HepG2 (cell line): Measurements from ENCODE around the gene UST. TPM values are rescaled to one million over a fixed set of nuclear protein-coding genes. Genes with fewer than 3 reads are reported as not detected.
"Not testable (repeated sequence)": the region's sequence is repeated elsewhere in the genome, so short reads cannot be mapped to it uniquely, and the experiment has no call there.

Experiments
- ATAC-seq: fragments of 200-7000 bp; cut with Tn5 transposase; 3 replicates; pipeline ENCODE4 v1.9.1; 2020; ENCODE audit warnings: mild to moderate bottlenecking, moderate library complexity
- BruUV-seq: library from RNA; stranded (reverse); fragments of 400-500 nt; replicated peaks from 2 replicates; lab custom pipeline; 2021; lab: Mats Ljungman, UMichigan
- CTCF ChIA-PET: fragments of 300-600 bp; formaldehyde crosslinking; extraction: SDS; loops from one replicate; lab custom pipeline; 2021; ENCODE audit warnings: low total read pairs, inconsistent platforms, low intra/inter-chr PET ratio; lab: Yijun Ruan, JAX
- POLR2A ChIA-PET: fragments of 350-600 bp; sonication (Branson Sonifier 250); formaldehyde crosslinking; loops from one replicate; lab custom pipeline; 2020; ENCODE audit warnings: antibody characterized with exemption, inconsistent platforms; lab: Yijun Ruan, JAX
- DNase-seq: peaks from one replicate; pipeline ENCODE4 v3.0.0-alpha.2; 2015; ENCODE audit warnings: low spot score
- FAIRE-seq: peaks from 3 replicates; lab custom pipeline; 2011; peaks lifted over from hg19 to GRCh38; lab: Jason Lieb, UNC
- H2AFZ ChIP-seq: one replicate; pipeline ENCODE4 v1.6.1; 2011; ENCODE audit warnings: low read length, inconsistent platforms
- H3K27ac ChIP-seq: fragments of 300-600 bp; 3 replicates; pipeline ENCODE4 v1.8.0; 2011; ENCODE audit warnings: mixed run types, mild to moderate bottlenecking, mixed read lengths, low read length, inconsistent platforms; ENCODE audit not compliant: insufficient read depth; ENCODE audit errors: extremely low read length
- H3K27me3 ChIP-seq, 2 experiments: fragments of 200-600 bp in 1 of 2; 2 replicates in 1 of 2; 3 replicates in 1 of 2; pipeline versions ENCODE4 v1.6.0 to v1.8.0; 2011; ENCODE audit warnings: low read length in 2 of 2, mild to moderate bottlenecking in 2 of 2, moderate library complexity in 2 of 2, inconsistent platforms in 1 of 2; ENCODE audit not compliant: insufficient read depth in 2 of 2, control insufficient read depth in 1 of 2
- H3K36me3 ChIP-seq, 2 experiments: fragments of 200-600 bp in 1 of 2; replicated peaks in 1 of 2; 2 replicates in 1 of 2; 3 replicates in 1 of 2; pipeline versions ENCODE4 v1.5.1 to v1.8.0; 2011; ENCODE audit warnings: low read length in 2 of 2, inconsistent platforms in 1 of 2; ENCODE audit not compliant: insufficient read depth in 2 of 2, control insufficient read depth in 1 of 2
- H3K4me1 ChIP-seq: 2 replicates; pipeline ENCODE4 v1.5.1; 2012; ENCODE audit warnings: low read length, inconsistent platforms; ENCODE audit not compliant: insufficient read depth
- H3K4me2 ChIP-seq: 2 replicates; pipeline ENCODE4 v1.6.0; 2011; ENCODE audit warnings: low read depth, low read length, inconsistent platforms
- H3K4me3 ChIP-seq, 3 experiments: fragments of 200-600 bp in 1 of 3; sonication (generic), shearing (Covaris generic) in 1 of 3; replicated peaks in 1 of 3; 2 replicates each; pipeline ENCODE4 v1.5.1; 2011 to 2016; ENCODE audit warnings: low read length in 3 of 3, inconsistent platforms in 2 of 3, low read depth in 2 of 3, mild to moderate bottlenecking in 2 of 3, control low read depth in 1 of 3, mixed read lengths in 1 of 3; ENCODE audit not compliant: insufficient read depth in 1 of 3
- H3K79me2 ChIP-seq: one replicate; pipeline ENCODE4 v1.6.1; 2011; ENCODE audit warnings: low read length, inconsistent platforms; ENCODE audit not compliant: insufficient read depth
- H3K9ac ChIP-seq: 2 replicates; pipeline ENCODE4 v1.6.0; 2011; ENCODE audit warnings: mild to moderate bottlenecking, low read depth, low read length, inconsistent platforms; ENCODE audit not compliant: insufficient read depth
- H3K9me3 ChIP-seq: 2 replicates; pipeline ENCODE4 v1.5.1; 2012; ENCODE audit warnings: mild to moderate bottlenecking, low read length
- H4K20me1 ChIP-seq: 2 replicates; pipeline ENCODE4 v1.6.0; 2011; ENCODE audit warnings: inconsistent platforms, mild to moderate bottlenecking, low read length, moderate library complexity; ENCODE audit not compliant: insufficient read depth
- ATF3 ChIP-seq: sonication (generic); formaldehyde crosslinking; IDR thresholded peaks from 2 replicates; pipeline ENCODE4 v1.4.0; 2020; ENCODE audit warnings: missing genetic modification reagents
- CEBPB ChIP-seq: IDR thresholded peaks from 2 replicates; pipeline ENCODE4 v1.6.1; 2011; ENCODE audit warnings: low read depth, low read length, improper control_type of control experiment, borderline replicate concordance
- JDP2 ChIP-seq: sonication (generic); formaldehyde crosslinking; IDR thresholded peaks from 2 replicates; pipeline ENCODE4 v1.8.1; 2022; ENCODE audit warnings: missing genetic modification reagents, borderline replicate concordance
- MAFF ChIP-seq: IDR thresholded peaks from 2 replicates; pipeline ENCODE4 v1.6.1; 2011; ENCODE audit warnings: low read depth, low read length, improper control_type of control experiment
- MAFK ChIP-seq, 2 experiments: IDR thresholded peaks in 1 of 2; conservative IDR thresholded peaks in 1 of 2; 2 replicates each; pipeline ENCODE4 v1.6.1; 2011; ENCODE audit warnings: improper control_type of control experiment in 2 of 2, low read length in 2 of 2
- ZFP91 ChIP-seq: sonication (generic); formaldehyde crosslinking; IDR thresholded peaks from 2 replicates; pipeline ENCODE4 v1.9.0; 2022; ENCODE audit warnings: missing genetic modification reagents, mild to moderate bottlenecking, borderline replicate concordance
- WGBS: methylation state at CpG from one replicate; pipeline ENCODE4 v1.1.6; 2017; ENCODE audit warnings: low lambda C conversion rate; 5-methylcytosine and 5-hydroxymethylcytosine counted together
- in situ Hi-C: cut with HindIII; loops from 2 replicates; pipeline ENCODE4 v1.10.0; 2017; ENCODE audit warnings: low pct_unique_long_range_greater_than_20kb; ENCODE audit not compliant: extremely low pct_ligation_motif_present
- intact Hi-C: fragments of 100-400 bp; cut with micrococcal nuclease; formaldehyde crosslinking; loops from one replicate; pipeline ENCODE4 v1.10.0; 2022; ENCODE audit not compliant: unreplicated experiment
- polyA plus RNA-seq, 8 experiments: library from polyadenylated mRNA; depleted of rRNA in 3 of 8; stranded (reverse) in 7 of 8; unstranded in 1 of 8; fragments of >200 nt; fragmentation: Illumina TruSeq in 4 of 8; extraction: Trizol in 4 of 8; gene quantifications; 2 replicates each; pipeline versions ENCODE4 v1.2.1 to v1.2.3, GENCODE V29; 2011 to 2016; ENCODE audit warnings: low read depth in 4 of 8, missing spikeins in 1 of 8, mixed read lengths in 1 of 8; ENCODE audit not compliant: insufficient read depth in 1 of 8
- total RNA-seq, 5 experiments: library from RNA; depleted of rRNA; stranded (reverse); fragments of >200 nt; fragmentation: Illumina TruSeq; extraction: Trizol; gene quantifications; 2 replicates each; pipeline ENCODE4 v1.2.3, GENCODE V29; 2016; ENCODE audit warnings: low read depth in 1 of 5

Gene UST
- total and polyA plus RNA-seq, 2 of the 13 experiments (the other 11 are each of a cell fraction or from before 2014, with no cell fraction given) = 0.27 TPM; not detected in 1

GRCh38 chr6:148776321-148777308 lies 29.8 kb downstream of the UST start (continued):
- no peak for TF ChIP-seq ZFP91 (CRISPR knock-in tag)

- peaks cover 0 to 19% of the 10 kb centered on the region in 2 experiments; a peak in 2 of 5 replicates for H3K27me3 ChIP-seq
- no peak overlapping the region for H2AFZ ChIP-seq
- no peak overlapping the region for H3K9ac ChIP-seq
- WGBS = 29% methylated on average over 6 of the region's 6 CpGs
- no peak overlapping the region for H3K27ac ChIP-seq
- H3K4me3 ChIP-seq = no peak overlapping the region
- CTCF ChIA-PET = no interaction called here
- no peak for FAIRE-seq
- H3K79me2 ChIP-seq = no peaks in the 10 kb centered on the region
- no peak for DNase-seq
- H3K9me3 ChIP-seq = no peaks in the 10 kb centered on the region
- BruUV-seq = no TSS peak
- no peaks in the 10 kb centered on the region for H3K36me3 ChIP-seq
- no peak overlapping the region for H3K4me2 ChIP-seq
- intact Hi-C loops (no loop called here), in situ Hi-C loops (no loop called here)
- H4K20me1 ChIP-seq = no peaks in the 10 kb centered on the region
- no peak for TF ChIP-seq JDP2 (CRISPR knock-in tag)
- no peak for TF ChIP-seq ATF3 (CRISPR knock-in tag)
- TF ChIP-seq CEBPB = peak; percentile 63
- peak; percentile 51; the same call in 1 of the 2 replicates for TF ChIP-seq MAFF
- TF ChIP-seq MAFK (conservative IDR thresholded peaks at IDR 0.05 in 1 of 2, IDR thresholded peaks at IDR 0.05 in 1 of 2; ENCODE audit: low read length in 2 of 2) = peak; percentile 57 to 71; a peak in 3 of 4 replicates
- POLR2A ChIA-PET = no interaction called here
- ATAC-seq = no peak
- no peaks in the 10 kb centered on the region for H3K4me1 ChIP-seq
Measured at GRCh38 chr6:148779142-148779562, 32.3 kb downstream of the UST start.

GRCh38 chr6:148780423-148780822 lies 33.6 kb downstream of the UST start:
- H3K4me1 ChIP-seq, H3K27ac ChIP-seq, CTCF ChIA-PET, BruUV-seq, H3K4me3 ChIP-seq, in situ Hi-C loops, H4K20me1 ChIP-seq, H3K79me2 ChIP-seq, H3K4me2 ChIP-seq, H2AFZ ChIP-seq, DNase-seq, POLR2A ChIA-PET, FAIRE-seq, H3K9me3 ChIP-seq, H3K36me3 ChIP-seq, H3K9ac ChIP-seq, ATAC-seq: not testable (repeated sequence)
- peaks cover 0 to 14% of the 10 kb centered on the region in 2 experiments; a peak in 2 of 5 replicates for H3K27me3 ChIP-seq
- intact Hi-C loops = loop anchor here (5.0 kb wide), 1 partner anchor 1848 kb away; no protein-coding TSS in a partner anchor
- WGBS = 7% methylated on average over 1 of the region's 1 CpG
